Measurements from ENCODE around the gene GRB10. TPM values are rescaled to one million over a fixed set of nuclear protein-coding genes. Genes with fewer than 3 reads are reported as not detected.

The GRB10 gene
- total and polyA plus RNA-seq, 4 donors: 11.6 to 68.6 (median 41.0) TPM

GRCh38 chr7:50730446-50731400 lies 52.0 kb downstream of the GRB10 start:
- Histone ChIP-seq H3K27me3 (ENCODE audit: control insufficient read depth in 3 of 3, insufficient read depth in 3 of 3, low read length in 2 of 3) (no peaks in the 10 kb centered on the region), H3K4me3 (no peak overlapping the region), H3K9ac (ENCODE audit: insufficient read depth in 1 of 2, low read length in 2 of 2) (no peak overlapping the region), H3K4me1 (ENCODE audit: control insufficient read depth in 5 of 5, insufficient read depth in 5 of 5, low read length in 5 of 5) (peaks cover 0 to 28% (median 11%) of the 10 kb centered on the region in 5 donors), H3K36me3 (ENCODE audit: control insufficient read depth in 4 of 4, insufficient read depth in 4 of 4, low read length in 4 of 4) (peaks cover 0 to 3% (median 1%) of the 10 kb centered on the region in 4 donors), H3K9me3 (ENCODE audit: control insufficient read depth in 4 of 4, insufficient read depth in 3 of 4, low read length in 3 of 4) (peaks cover 0 to 2% (median 0%) of the 10 kb centered on the region in 4 donors), H3K27ac (ENCODE audit: low read depth in 1 of 2, low read length in 1 of 2) (peak overlapping the region in 1 of 2 donors; percentile 14)
- ATAC-seq (ENCODE audit: insufficient read depth, low FRiP score): no peak
- WGBS, 2 donors: 62 to 64% methylated on average over 12 of the region's 12 CpGs
- no peak for DNase-seq
- no peak for TF ChIP-seq CTCF (IDR thresholded peaks at IDR 0.05; ENCODE audit: control extremely low read depth, extremely low read depth)

GRCh38 chr7:50729962-50730361 lies 52.7 kb downstream of the GRB10 start:
- Histone ChIP-seq H3K4me3 (no peak overlapping the region), H3K4me1 (ENCODE audit: control insufficient read depth in 5 of 5, insufficient read depth in 5 of 5, low read length in 5 of 5) (peaks cover 0 to 30% (median 11%) of the 10 kb centered on the region in 5 donors), H3K9ac (ENCODE audit: insufficient read depth in 1 of 2, low read length in 2 of 2) (no peak overlapping the region), H3K36me3 (ENCODE audit: control insufficient read depth in 4 of 4, insufficient read depth in 4 of 4, low read length in 4 of 4) (peaks cover 0 to 3% (median 2%) of the 10 kb centered on the region in 4 donors), H3K9me3 (ENCODE audit: control insufficient read depth in 4 of 4, insufficient read depth in 3 of 4, low read length in 3 of 4) (peaks cover 0 to 4% (median 0%) of the 10 kb centered on the region in 4 donors), H3K27ac (ENCODE audit: low read depth in 1 of 2, low read length in 1 of 2) (peak overlapping the region in 1 of 2 donors; percentile 64), H3K27me3 (ENCODE audit: control insufficient read depth in 3 of 3, insufficient read depth in 3 of 3, low read length in 2 of 3) (no peaks in the 10 kb centered on the region)
- no peak for ATAC-seq (ENCODE audit: insufficient read depth, low FRiP score)
- no peak for DNase-seq
- no peak for TF ChIP-seq CTCF (IDR thresholded peaks at IDR 0.05; ENCODE audit: control extremely low read depth, extremely low read depth)
- 68 to 90% methylated on average over 5 of the region's 5 CpGs for WGBS, 2 donors

- no peak for ATAC-seq (ENCODE audit: insufficient read depth, low FRiP score)
- H3K36me3 ChIP-seq (ENCODE audit: control insufficient read depth in 4 of 4, insufficient read depth in 4 of 4, low read length in 4 of 4): peaks cover 0 to 7% (median 4%) of the 10 kb centered on the region in 4 donors
- H3K9ac ChIP-seq (ENCODE audit: insufficient read depth in 1 of 2, low read length in 2 of 2): no peak overlapping the region
- H3K4me3 ChIP-seq: no peak overlapping the region
- no peak for TF ChIP-seq CTCF (IDR thresholded peaks at IDR 0.05; ENCODE audit: control extremely low read depth, extremely low read depth)
- no peak overlapping the region for H3K27ac ChIP-seq (ENCODE audit: low read depth in 1 of 2, low read length in 1 of 2)
- WGBS, 2 donors: 52 to 75% methylated on average over 2 of the region's 2 CpGs
- H3K27me3 ChIP-seq (ENCODE audit: control insufficient read depth in 3 of 3, insufficient read depth in 3 of 3, low read length in 2 of 3): no peaks in the 10 kb centered on the region
- H3K4me1 ChIP-seq (ENCODE audit: control insufficient read depth in 5 of 5, insufficient read depth in 5 of 5, low read length in 5 of 5): peaks cover 0 to 31% (median 11%) of the 10 kb centered on the region in 5 donors
- no peak for DNase-seq
- peaks cover 0 to 6% (median 0%) of the 10 kb centered on the region in 4 donors for H3K9me3 ChIP-seq (ENCODE audit: control insufficient read depth in 4 of 4, insufficient read depth in 3 of 4, low read length in 3 of 4)
Measured at GRCh38 chr7:50728184-50728583, 54.5 kb downstream of the GRB10 start.

Data from lung (tissue), 12 donors.